HG03108 (cell line): ENCODE data around the gene PRKAR1A.
A peak's percentile ranks its signal among the peaks of the same experiment; 100 is the strongest.
"Not testable (repeated sequence)": the region's sequence is repeated elsewhere in the genome, so short reads cannot be mapped to it uniquely, and the experiment has no call there.

ENCODE experiments used
- ATAC-seq: cut with Tn5 transposase; IDR thresholded peaks from one replicate; pipeline ENCODE4 v1.9.1; 2021; ENCODE audit warnings: moderate library complexity; ENCODE audit not compliant: unreplicated experiment

The PRKAR1A gene

GRCh38 chr17:68512247-68512959 lies at the start of gene PRKAR1A:
Gene PRKAR1A (plus strand): TSS chr17:68512430. CDS start chr17:68515400, 2,970 bp downstream.
- ATAC-seq: peak; percentile 89

GRCh38 chr17:68463211-68464019 lies 48.8 kb upstream of the PRKAR1A start:
- ATAC-seq: no peak

GRCh38 chr17:68468334-68468733 lies 43.9 kb upstream of the PRKAR1A start:
- ATAC-seq: no peak

GRCh38 chr17:68468788-68469187 lies 43.4 kb upstream of the PRKAR1A start:
- no peak for ATAC-seq

GRCh38 chr17:68470961-68471360 lies 41.3 kb upstream of the PRKAR1A start:
- ATAC-seq: no peak

GRCh38 chr17:68480885-68481284 lies 31.3 kb upstream of the PRKAR1A start:
- no peak for ATAC-seq

- ATAC-seq: no peak
Observed at GRCh38 chr17:68482576-68483041, 29.6 kb upstream of the PRKAR1A start.

- ATAC-seq: no peak
Observed at GRCh38 chr17:68484458-68484857, 27.8 kb upstream of the PRKAR1A start.

- ATAC-seq: no peak
Observed at GRCh38 chr17:68489919-68490318, 22.3 kb upstream of the PRKAR1A start.

- no peak for ATAC-seq
Observed at GRCh38 chr17:68491381-68492231, 20.6 kb upstream of the PRKAR1A start.

GRCh38 chr17:68492394-68493054 lies 19.7 kb upstream of the PRKAR1A start:
- ATAC-seq: not testable (repeated sequence)

- no peak for ATAC-seq
Observed at GRCh38 chr17:68495081-68495480, 17.1 kb upstream of the PRKAR1A start.

GRCh38 chr17:68497885-68498319 lies 14.3 kb upstream of the PRKAR1A start:
- peak; percentile 95 for ATAC-seq

- ATAC-seq: peak; percentile 13
Observed at GRCh38 chr17:68498479-68499326, 13.5 kb upstream of the PRKAR1A start.

- ATAC-seq: no peak
Observed at GRCh38 chr17:68499587-68499986, 12.6 kb upstream of the PRKAR1A start.

- ATAC-seq: no peak
Observed at GRCh38 chr17:68501074-68501473, 11.2 kb upstream of the PRKAR1A start.

- ATAC-seq: no peak
Observed at GRCh38 chr17:68505951-68506350, 6.3 kb upstream of the PRKAR1A start.

- no peak for ATAC-seq
Observed at GRCh38 chr17:68507576-68507975, 4.7 kb upstream of the PRKAR1A start.
